ENCODE measurements around the gene SASH1.

DNA sequence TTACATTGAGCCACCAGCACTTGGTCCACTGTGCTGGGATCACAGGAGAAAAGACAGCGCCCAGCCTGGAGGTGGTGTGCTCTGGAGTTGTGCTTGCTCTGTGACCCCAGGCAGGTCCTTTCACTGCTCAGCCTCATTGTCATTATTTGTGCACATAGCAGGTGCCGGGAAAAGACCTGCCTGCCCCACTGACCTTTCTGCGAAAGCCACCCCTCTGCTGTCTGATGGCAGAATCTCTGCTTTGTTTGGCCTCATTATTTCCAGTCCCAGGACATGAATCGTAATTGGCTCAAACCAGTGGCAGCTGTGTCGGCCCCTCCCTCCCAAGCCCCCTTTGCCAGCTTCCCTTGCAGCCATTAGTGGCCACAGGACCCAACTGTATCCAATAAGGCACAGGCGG, 219.0 kb downstream of the SASH1 start:
- TF ChIP-seq, protein P1, sequence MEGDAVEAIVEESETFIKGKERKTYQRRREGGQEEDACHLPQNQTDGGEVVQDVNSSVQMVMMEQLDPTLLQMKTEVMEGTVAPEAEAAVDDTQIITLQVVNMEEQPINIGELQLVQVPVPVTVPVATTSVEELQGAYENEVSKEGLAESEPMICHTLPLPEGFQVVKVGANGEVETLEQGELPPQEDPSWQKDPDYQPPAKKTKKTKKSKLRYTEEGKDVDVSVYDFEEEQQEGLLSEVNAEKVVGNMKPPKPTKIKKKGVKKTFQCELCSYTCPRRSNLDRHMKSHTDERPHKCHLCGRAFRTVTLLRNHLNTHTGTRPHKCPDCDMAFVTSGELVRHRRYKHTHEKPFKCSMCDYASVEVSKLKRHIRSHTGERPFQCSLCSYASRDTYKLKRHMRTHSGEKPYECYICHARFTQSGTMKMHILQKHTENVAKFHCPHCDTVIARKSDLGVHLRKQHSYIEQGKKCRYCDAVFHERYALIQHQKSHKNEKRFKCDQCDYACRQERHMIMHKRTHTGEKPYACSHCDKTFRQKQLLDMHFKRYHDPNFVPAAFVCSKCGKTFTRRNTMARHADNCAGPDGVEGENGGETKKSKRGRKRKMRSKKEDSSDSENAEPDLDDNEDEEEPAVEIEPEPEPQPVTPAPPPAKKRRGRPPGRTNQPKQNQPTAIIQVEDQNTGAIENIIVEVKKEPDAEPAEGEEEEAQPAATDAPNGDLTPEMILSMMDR (IDR thresholded peaks at IDR 0.05; ENCODE audit: insufficient read depth, low read length, poor library complexity, severe bottlenecking): no peak
- no peak for TF ChIP-seq EZH2phosphoT487 (conservative IDR thresholded peaks at IDR 0.05; ENCODE audit: low read length)

All from SU-DHL-6 (cell line).